Small intestine (tissue), 7 donors: ENCODE measurements around the gene CDH7. TPM values are rescaled to one million over a fixed set of nuclear protein-coding genes. Genes with fewer than 3 reads are reported as not detected.

Source experiments
- DNase-seq, 2 donors: peaks; one replicate each; pipeline versions ENCODE4 v3.0.0 to v3.0.0-alpha.2; 2013
- FAIRE-seq: peaks from 2 replicates; lab custom pipeline; 2012; peaks lifted over from hg19 to GRCh38; lab: Jason Lieb, UNC
- H3K27ac ChIP-seq, 3 donors: one replicate each; pipeline ENCODE4 v1.5.1; 2013; ENCODE audit warnings: low read length in 2 of 3, mild to moderate bottlenecking in 2 of 3, control low read depth in 1 of 3, inconsistent platforms in 1 of 3, low read depth in 1 of 3, moderate library complexity in 1 of 3
- H3K27me3 ChIP-seq, 3 donors: one replicate each; pipeline ENCODE4 v1.6.1; 2013; ENCODE audit warnings: low read length in 3 of 3, inconsistent platforms in 1 of 3; ENCODE audit not compliant: control insufficient read depth in 3 of 3, insufficient read depth in 3 of 3
- H3K36me3 ChIP-seq, 3 donors: one replicate each; pipeline ENCODE4 v1.6.1; 2013; ENCODE audit warnings: low read length in 3 of 3, inconsistent platforms in 1 of 3, low read depth in 1 of 3, mild to moderate bottlenecking in 1 of 3, moderate library complexity in 1 of 3; ENCODE audit not compliant: control insufficient read depth in 3 of 3, insufficient read depth in 2 of 3
- H3K4me1 ChIP-seq, 3 donors: one replicate each; pipeline ENCODE4 v1.6.1; 2013; ENCODE audit warnings: low read length in 2 of 3, inconsistent platforms in 1 of 3, low read depth in 1 of 3, mild to moderate bottlenecking in 1 of 3, moderate library complexity in 1 of 3; ENCODE audit not compliant: control insufficient read depth in 3 of 3, insufficient read depth in 2 of 3
- H3K4me3 ChIP-seq, 3 donors: one replicate each; pipeline ENCODE4 v1.5.1; 2013; ENCODE audit warnings: low read length in 3 of 3, control low read depth in 1 of 3, inconsistent platforms in 1 of 3, low read depth in 1 of 3, mild to moderate bottlenecking in 1 of 3, moderate library complexity in 1 of 3
- H3K9me3 ChIP-seq, 2 donors: one replicate each; pipeline ENCODE4 v1.6.1; 2013; ENCODE audit warnings: low read depth in 1 of 2, low read length in 1 of 2; ENCODE audit not compliant: control insufficient read depth in 2 of 2, insufficient read depth in 1 of 2
- WGBS, 3 donors: extraction: QIAGEN DNeasy Blood & Tissue Kit; methylation state at CpG; one replicate each; pipeline ENCODE4 v1.1.7; 2013; 5-methylcytosine and 5-hydroxymethylcytosine counted together
- polyA plus RNA-seq, 4 donors: library from polyadenylated mRNA; stranded (reverse) in 3 of 4; unstranded in 1 of 4; fragments of 200-250 nt in 3 of 4; fragments of 120-200 nt in 1 of 4; gene quantifications; one replicate each; pipeline versions ENCODE4 v1.2.1 to v1.2.3, GENCODE V29; 2013
- donor health status: healthy with polysubstance abuse.
- donor health status: control.
- donor health status: control.
- donor health status: Bipolar disorder and iron deficiency.
- donor health status: healthy.

CDH7 gene
- polyA plus RNA-seq, 4 donors: 0.01 to 0.27 TPM; not detected in 2

DNA sequence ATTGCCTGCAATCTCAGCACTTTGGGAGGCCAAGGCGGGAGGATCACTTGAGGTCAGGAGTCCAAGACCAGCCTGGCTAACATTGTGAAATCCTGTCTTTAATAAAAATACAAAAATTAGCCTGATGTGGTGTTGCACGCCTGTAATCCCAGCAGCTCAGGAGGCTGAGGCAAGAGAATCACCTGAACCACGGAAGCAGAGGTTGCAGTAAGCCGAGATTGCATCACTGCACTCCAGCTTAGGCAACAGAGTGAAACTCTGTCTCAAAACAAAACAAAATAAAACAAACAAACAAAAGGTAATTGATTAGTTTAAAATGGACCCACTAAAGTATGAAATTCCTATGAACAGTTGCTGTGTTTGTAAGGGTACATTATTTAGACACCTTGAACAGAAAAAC, 39.8 kb downstream of the CDH7 start:
- WGBS, 3 donors: 78 to 90% (median 87%) methylated on average over 4 of the region's 4 CpGs
- Histone ChIP-seq H3K27me3 (no peaks in the 10 kb centered on the region), H3K4me1 (no peaks in the 10 kb centered on the region), H3K27ac (no peak overlapping the region), H3K36me3 (no peaks in the 10 kb centered on the region), H3K9me3 (no peaks in the 10 kb centered on the region), H3K4me3 (no peak overlapping the region)
- DNase-seq (no peak), FAIRE-seq (no peak)

DNA sequence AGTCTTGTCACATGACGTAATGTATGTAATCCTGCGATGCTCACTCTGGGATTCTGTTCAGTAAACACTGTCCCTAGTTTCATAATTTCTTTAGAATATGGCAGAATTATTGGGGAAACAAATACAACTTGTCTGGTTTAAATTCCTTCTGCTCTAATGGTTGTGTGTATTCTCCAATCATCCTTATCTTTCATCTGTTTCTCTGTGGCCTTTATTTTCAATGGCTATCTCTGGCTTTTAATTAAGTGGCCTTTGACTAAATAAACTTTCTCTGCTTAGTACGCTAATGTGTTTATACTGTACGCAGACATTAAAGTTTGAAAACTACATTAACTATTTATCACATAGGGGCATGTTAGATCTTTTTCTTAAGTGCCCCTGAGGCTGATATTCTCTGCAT, 40.9 kb downstream of the CDH7 start:
- H3K9me3 ChIP-seq: no peaks in the 10 kb centered on the region
- WGBS, 3 donors: 57 to 82% (median 77%) methylated on average over 4 of the region's 4 CpGs

DNA sequence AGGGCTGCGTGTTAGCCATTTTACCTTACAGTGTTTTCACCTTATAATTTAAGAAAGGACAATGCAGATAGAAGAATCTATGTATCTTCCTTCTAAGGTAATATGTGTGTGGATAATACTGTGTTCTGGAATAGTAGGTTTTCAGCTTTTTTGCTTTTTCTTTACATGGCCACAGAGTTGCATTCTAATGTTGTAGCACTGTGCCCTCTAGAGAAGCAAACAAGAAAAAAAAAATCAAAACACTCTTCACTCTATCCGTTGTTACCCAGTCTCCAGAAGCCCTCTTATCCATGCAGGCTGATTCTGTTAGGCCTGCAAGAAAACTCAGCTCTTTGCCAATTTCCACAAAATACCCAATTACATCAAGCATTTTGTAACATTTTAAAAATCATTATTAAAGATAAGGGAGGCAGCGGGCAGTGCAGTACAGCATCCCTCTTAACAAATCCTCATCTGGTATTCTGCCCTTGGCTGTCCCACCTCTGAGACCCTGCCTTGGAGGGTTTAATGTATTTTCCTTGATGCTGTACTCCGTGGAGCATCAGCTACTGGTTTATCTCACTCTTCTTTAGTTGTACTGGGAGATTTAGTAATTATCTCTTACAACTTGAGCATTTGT, 41.8 kb downstream of the CDH7 start:
- Histone ChIP-seq H3K4me1 (no peaks in the 10 kb centered on the region), H3K27me3 (no peaks in the 10 kb centered on the region), H3K4me3 (no peak overlapping the region), H3K9me3 (no peaks in the 10 kb centered on the region), H3K36me3 (no peaks in the 10 kb centered on the region), H3K27ac (no peak overlapping the region)
- no peak for FAIRE-seq
- no peak for DNase-seq
- WGBS, 3 donors: 55 to 72% (median 64%) methylated on average over 4 of the region's 4 CpGs

More for the DNA sequence above, 40.9 kb downstream of the CDH7 start:
- Histone ChIP-seq H3K36me3 (no peaks in the 10 kb centered on the region), H3K27me3 (no peaks in the 10 kb centered on the region), H3K4me1 (no peaks in the 10 kb centered on the region), H3K4me3 (no peak overlapping the region), H3K27ac (no peak overlapping the region)
- no peak for DNase-seq
- FAIRE-seq: no peak

DNA sequence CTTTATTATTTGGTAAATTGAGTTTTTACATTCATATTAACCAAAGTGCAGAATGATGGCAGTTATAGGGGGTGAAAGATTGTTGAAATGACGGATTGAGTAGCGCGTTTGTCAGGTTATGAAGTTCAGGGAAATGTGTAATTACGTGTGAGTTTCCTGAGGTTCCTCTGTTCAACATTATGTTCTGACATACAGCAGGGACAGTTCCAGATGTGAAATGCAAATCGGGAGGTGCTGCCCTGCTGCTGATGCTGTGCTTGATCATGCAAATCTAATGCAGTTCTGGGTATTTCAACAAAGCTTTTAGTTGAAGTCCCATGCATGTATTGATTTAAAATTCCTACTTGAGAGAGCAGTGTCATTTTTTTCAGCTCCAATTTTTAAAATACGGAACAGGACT, 57.9 kb downstream of the CDH7 start:
- Histone ChIP-seq H3K27me3 (no peaks in the 10 kb centered on the region), H3K9me3 (no peaks in the 10 kb centered on the region), H3K36me3 (no peaks in the 10 kb centered on the region), H3K4me1 (no peaks in the 10 kb centered on the region), H3K27ac (no peak overlapping the region), H3K4me3 (no peak overlapping the region)
- DNase-seq (no peak), FAIRE-seq (no peak)
- 76 to 86% (median 83%) methylated on average over 6 of the region's 6 CpGs for WGBS, 3 donors

DNA sequence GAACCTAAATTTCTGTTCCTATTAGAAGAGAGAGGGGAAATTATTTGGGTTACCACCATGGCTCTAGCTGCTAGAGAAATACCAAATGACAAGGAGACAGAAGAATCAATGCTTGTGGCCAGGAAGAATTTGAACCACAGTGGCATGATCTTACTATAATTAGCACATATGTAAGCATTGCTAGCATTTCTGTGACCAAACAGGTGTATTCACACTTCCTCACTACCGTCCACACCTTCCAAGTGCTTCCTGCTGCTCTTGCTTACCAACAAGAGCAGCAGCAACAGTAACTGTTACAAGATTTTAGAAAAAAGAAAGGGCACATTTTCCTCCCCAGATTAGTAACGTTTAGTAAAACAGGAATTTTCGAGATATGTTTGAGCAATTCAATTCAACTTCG, 60.5 kb downstream of the CDH7 start:
- Histone ChIP-seq H3K27me3 (no peaks in the 10 kb centered on the region), H3K4me1 (no peaks in the 10 kb centered on the region), H3K36me3 (no peaks in the 10 kb centered on the region), H3K4me3 (no peak overlapping the region), H3K27ac (no peak overlapping the region), H3K9me3 (no peaks in the 10 kb centered on the region)
- no peak for FAIRE-seq
- WGBS, 3 donors: 54 to 71% (median 63%) methylated on average over 4 of the region's 4 CpGs
- DNase-seq: no peak

DNA sequence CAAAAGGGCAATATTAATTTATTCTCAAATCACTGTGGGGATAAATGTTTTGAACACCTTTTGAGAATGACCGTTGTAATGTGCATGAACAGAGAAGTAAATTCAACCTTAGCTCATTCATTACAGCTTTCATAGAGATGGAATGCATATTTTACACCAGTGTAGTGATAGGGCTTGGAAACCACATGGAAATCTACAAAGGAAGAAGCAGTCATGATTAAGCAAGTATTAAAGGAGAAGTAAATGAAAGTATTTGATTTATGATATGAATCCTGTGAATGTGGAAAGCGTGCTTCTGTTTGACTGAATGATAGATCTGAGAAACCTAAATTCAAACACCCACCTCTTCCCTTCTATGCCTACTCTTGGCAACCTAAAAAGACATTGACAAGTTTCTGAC, 64.7 kb downstream of the CDH7 start:
- FAIRE-seq (no peak), DNase-seq (no peak)
- Histone ChIP-seq H3K4me3 (no peak overlapping the region), H3K4me1 (no peaks in the 10 kb centered on the region), H3K9me3 (no peaks in the 10 kb centered on the region), H3K27me3 (no peaks in the 10 kb centered on the region), H3K36me3 (no peaks in the 10 kb centered on the region), H3K27ac (no peak overlapping the region)
- WGBS, 3 donors: 63 to 73% (median 67%) methylated on average over 2 of the region's 2 CpGs

DNA sequence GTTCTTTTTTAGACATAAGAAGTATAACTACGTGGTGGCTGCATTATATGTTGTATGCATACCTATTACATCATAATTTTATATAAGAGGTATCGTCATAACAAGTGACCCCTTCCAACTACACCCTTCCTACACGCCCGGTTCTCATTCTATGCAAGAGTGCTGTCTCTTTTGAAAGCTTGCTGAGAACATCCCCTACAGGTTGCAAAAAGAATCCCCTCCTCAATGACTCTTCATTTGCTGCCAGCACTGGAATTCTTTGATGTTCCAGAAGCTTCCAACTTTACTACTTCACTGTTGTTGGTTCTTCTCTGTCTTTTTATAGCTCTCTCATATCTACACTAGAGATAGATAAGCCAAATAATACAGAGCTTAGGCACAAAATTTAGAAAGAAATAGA, 66.4 kb downstream of the CDH7 start:
- Histone ChIP-seq H3K36me3 (no peaks in the 10 kb centered on the region), H3K9me3 (no peaks in the 10 kb centered on the region), H3K27me3 (no peaks in the 10 kb centered on the region), H3K4me1 (no peaks in the 10 kb centered on the region), H3K4me3 (no peak overlapping the region), H3K27ac (no peak overlapping the region)
- FAIRE-seq (no peak), DNase-seq (no peak)
- WGBS, 3 donors: 61 to 64% (median 61%) methylated on average over 4 of the region's 4 CpGs

DNA sequence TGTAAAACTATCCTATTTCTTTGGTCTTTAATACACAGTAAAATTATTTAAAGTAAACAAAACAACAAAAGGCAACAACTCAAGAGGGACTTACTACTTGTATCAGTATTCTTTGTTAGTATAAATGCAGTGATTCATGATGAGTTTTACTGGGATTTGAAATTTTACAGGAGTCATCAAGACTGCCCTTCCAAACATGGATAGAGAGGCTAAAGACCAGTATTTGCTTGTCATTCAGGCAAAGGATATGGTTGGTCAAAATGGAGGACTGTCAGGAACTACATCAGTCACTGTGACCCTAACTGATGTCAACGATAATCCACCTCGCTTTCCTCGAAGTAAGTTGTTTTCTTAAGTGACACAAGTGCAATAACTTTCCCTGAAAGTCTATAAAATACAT, 71.1 kb downstream of the CDH7 start:
- no peak for DNase-seq
- FAIRE-seq: no peak
- WGBS, 3 donors: 86 to 90% (median 87%) methylated on average over 3 of the region's 3 CpGs
- Histone ChIP-seq H3K27me3 (no peaks in the 10 kb centered on the region), H3K9me3 (no peaks in the 10 kb centered on the region), H3K36me3 (no peaks in the 10 kb centered on the region), H3K4me3 (no peak overlapping the region), H3K27ac (no peak overlapping the region), H3K4me1 (no peaks in the 10 kb centered on the region)

DNA sequence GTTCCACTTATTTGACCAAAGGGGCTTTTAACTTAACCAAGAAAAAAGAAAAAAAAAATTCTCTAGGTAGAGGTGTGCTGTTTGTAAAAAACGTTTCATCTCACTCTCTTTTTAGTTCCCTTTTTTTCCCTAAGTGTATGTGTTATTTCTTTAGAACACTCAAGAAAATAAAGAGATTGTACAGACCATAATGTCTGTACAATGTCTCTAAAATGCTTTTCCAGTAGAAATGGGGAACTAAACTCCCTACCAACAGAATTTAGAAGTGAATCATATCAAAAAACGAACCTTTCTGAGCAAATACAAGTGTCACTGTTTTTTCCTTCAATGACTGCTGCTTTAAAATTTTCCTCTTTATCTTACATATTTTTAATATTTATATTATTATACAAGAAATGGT, 72.0 kb downstream of the CDH7 start:
- no peak for FAIRE-seq
- H3K27me3 ChIP-seq: no peaks in the 10 kb centered on the region
- no peaks in the 10 kb centered on the region for H3K36me3 ChIP-seq
- no peak for DNase-seq
- H3K4me1 ChIP-seq: no peaks in the 10 kb centered on the region
- H3K4me3 ChIP-seq: no peak overlapping the region
- H3K27ac ChIP-seq: no peak overlapping the region
- H3K9me3 ChIP-seq: no peaks in the 10 kb centered on the region
- WGBS, 3 donors: 22 to 38% (median 27%) methylated on average over 2 of the region's 2 CpGs
